Measurements from ENCODE around the gene GTF2A2. TPM values are rescaled to one million over a fixed set of nuclear protein-coding genes. Genes with fewer than 3 reads are reported as not detected.
"Not testable (repeated sequence)": the region's sequence is repeated elsewhere in the genome, so short reads cannot be mapped to it uniquely, and the experiment has no call there.

Gene GTF2A2, protein sequence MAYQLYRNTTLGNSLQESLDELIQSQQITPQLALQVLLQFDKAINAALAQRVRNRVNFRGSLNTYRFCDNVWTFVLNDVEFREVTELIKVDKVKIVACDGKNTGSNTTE
- polyA plus RNA-seq (ENCODE audit: insufficient read depth in 1 of 5, insufficient read length in 5 of 5, low replicate concordance in 1 of 5): 100 to 1,000 TPM in 4 of 5 donors, 10 to 100 TPM in 1; 89.6 to 138 (median 104) TPM
- long read RNA-seq, donor 1, transcript GTF2A2-202 (5 exons, 1,582 nt): major isoform, 58 of 59 reads
- long read RNA-seq, donor 1, partial matches to known transcripts: 0 of 59 reads
- long read RNA-seq, donor 1, other reads (novel, unspliced or antisense): 0 of 59 reads
- long read RNA-seq, donor 2, transcript GTF2A2-202 (5 exons, 1,582 nt): major isoform, 32 of 35 reads
- long read RNA-seq, donor 2, partial matches to known transcripts: 0 of 35 reads
- long read RNA-seq, donor 2, other reads (novel, unspliced or antisense): 0 of 35 reads
- long read RNA-seq, donor 3, transcript GTF2A2-202 (5 exons, 1,582 nt): major isoform, 43 of 46 reads
- long read RNA-seq, donor 3, partial matches to known transcripts: 0 of 46 reads
- long read RNA-seq, donor 3, other reads (novel, unspliced or antisense): 0 of 46 reads
- long read RNA-seq, donor 4, transcript GTF2A2-202 (5 exons, 1,582 nt): major isoform, 25 of 32 reads
- long read RNA-seq, donor 4, partial matches to known transcripts: 5 of 32 reads
- long read RNA-seq, donor 4, other reads (novel, unspliced or antisense): 0 of 32 reads
- long read RNA-seq, donor 5, transcript GTF2A2-202 (5 exons, 1,582 nt): major isoform, 64 of 64 reads
- long read RNA-seq, donor 5, partial matches to known transcripts: 0 of 64 reads
- long read RNA-seq, donor 5, other reads (novel, unspliced or antisense): 0 of 64 reads
- long read RNA-seq, donor 6, transcript GTF2A2-202 (5 exons, 1,582 nt): major isoform, 46 of 53 reads
- long read RNA-seq, donor 6, partial matches to known transcripts: 6 of 53 reads
- long read RNA-seq, donor 6, other reads (novel, unspliced or antisense): 0 of 53 reads
- long read RNA-seq, donor 7, transcript GTF2A2-202 (5 exons, 1,582 nt): major isoform, 26 of 26 reads
- long read RNA-seq, donor 7, partial matches to known transcripts: 0 of 26 reads
- long read RNA-seq, donor 7, other reads (novel, unspliced or antisense): 0 of 26 reads
- long read RNA-seq, donor 8, transcript GTF2A2-202 (5 exons, 1,582 nt): major isoform, 18 of 18 reads
- long read RNA-seq, donor 8, partial matches to known transcripts: 0 of 18 reads
- long read RNA-seq, donor 8, other reads (novel, unspliced or antisense): 0 of 18 reads

DNA sequence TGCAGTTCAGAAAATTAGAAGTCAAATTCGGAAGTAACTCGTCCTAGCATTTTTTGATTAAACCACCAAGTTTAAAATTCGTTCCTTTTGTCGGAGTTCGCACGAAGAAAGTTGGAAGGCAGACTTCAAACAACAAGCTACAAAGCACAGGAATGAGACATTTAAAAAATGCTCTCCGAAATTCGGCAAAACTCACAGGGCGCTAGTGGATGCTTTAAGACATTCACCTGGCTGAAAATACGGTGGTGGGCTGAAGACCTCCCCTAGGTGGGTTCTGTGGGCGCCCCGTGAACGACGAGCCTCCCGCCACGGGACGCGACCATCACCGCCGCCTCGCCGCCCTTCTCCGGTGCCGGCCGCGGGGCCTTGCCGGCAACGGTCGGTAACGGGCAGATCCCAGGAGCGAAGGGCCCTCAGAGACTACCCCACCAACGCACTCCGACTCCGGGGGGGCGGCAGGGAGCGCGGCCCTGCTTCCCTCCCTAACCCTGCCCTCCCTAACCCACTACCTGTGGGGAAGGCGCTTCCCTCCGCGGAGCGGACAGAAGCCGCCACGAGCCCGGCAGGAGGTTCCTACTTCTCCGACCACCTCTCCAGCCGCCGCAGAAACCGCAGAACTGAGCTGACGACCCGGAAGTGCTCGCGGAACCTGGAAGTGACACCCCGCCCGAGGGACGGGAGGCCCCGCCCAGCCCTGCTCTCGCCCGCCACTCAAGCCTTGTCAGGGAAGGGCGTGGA lies at the start of gene GTF2A2:
TSS of gene GTF2A2 (minus strand) at position 619 of the 738 bp plus-strand sequence. CDS start 5,238 bp downstream, outside the sequence.
- DNase-seq: peak; percentile 88 to 91

DNA sequence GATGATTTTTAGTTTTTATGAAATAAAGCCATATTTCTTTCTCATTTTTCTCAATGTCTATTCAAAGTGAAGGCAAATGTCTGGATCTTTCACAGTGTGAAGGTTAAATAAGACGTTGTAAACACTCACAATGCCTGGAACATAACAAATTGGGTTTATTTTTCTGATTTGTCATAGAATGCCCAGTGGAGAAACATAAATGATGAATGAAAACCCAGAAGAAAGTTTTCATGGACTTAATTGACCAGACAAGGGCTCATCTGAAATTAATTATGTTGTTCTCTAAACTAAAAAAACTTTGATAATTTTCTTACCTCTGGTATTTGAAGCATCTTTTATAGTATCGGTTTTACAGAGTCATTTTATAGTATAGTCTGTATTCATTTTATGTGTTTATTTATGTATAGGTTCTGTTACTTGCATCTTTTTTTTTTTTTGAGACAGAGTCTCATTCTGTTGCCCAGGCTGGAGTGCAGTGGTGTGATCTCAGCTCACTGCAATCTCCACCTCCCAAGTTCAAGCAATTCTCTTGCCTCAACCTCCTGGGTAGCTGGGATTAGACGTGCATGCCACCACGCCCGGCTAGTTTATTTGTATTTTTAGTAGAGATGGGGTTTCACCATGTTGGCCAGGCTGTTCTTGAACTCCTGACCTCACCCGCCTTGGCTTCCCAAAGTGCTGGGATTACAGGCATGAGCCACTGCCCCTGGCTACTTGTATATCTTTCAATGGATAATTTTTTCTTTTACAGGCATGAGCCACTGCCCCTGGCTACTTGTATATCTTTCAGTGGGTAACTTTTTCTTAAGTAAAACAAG lies 46.9 kb upstream of the GTF2A2 start:
- no peak for DNase-seq

DNA sequence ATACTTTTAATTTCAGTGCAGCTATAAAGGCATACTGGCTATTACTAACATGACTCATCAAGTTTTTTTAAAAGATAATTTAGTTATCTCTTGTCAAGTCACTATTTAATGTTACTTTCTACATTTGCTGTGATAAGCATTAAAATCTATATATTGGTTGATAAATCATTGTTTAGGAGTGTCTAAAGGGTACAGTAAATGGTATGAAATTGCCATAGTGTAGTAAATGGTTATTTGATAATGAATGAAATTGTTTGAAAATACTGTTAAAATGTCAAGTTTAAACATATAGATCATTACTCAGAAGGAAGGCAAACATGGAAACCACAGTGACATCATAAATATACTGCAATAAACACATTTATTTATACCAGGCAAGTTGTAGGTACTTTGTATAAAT lies 45.0 kb upstream of the GTF2A2 start:
- no peak for DNase-seq

DNA sequence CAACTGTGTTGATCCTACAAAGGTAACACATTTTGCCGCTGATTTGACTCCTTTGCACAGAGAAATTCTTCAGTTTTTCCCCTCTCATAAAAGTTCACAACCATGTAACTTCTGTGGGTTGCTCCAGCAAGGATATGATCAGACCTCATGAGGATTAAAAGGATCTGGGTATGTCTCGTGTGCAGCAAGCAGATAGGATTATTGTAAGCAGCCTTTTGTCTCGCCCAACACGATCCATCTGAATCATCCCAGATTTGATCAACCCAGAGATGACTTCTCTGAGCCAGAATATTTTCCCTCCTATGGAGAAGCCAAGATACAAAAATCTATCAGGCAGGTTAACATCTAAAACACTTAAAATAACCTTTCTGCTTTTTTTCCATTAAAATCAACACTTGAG lies 44.6 kb upstream of the GTF2A2 start:
- DNase-seq: no peak

DNA sequence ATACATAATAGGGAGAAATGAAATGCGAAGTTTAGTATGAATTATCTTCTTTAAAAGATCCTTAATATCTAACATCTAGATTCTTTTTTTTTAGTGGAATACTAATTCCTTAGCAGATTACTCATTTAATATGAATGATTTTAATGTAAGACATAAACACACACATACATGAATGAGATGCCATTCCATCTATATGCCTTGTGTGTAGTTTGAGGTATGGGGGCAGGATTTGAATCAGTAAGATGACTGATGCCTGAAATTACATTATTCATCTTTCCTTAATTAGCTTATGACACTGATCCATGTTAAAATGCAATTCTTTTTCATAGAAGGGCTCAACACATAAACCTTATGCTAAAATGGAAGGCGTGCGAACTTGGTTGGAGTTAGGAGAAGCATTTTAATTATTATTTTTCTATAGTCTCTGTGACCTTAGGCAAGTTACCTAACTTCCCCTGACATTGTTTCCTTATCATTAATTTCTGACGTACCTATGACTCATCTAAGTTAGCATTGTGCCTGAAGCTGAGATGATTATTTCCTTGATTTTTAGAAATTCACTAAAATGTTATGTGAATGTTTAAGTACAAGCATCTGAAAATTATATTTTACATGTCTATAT lies 42.6 kb upstream of the GTF2A2 start:
- no peak for DNase-seq

DNA sequence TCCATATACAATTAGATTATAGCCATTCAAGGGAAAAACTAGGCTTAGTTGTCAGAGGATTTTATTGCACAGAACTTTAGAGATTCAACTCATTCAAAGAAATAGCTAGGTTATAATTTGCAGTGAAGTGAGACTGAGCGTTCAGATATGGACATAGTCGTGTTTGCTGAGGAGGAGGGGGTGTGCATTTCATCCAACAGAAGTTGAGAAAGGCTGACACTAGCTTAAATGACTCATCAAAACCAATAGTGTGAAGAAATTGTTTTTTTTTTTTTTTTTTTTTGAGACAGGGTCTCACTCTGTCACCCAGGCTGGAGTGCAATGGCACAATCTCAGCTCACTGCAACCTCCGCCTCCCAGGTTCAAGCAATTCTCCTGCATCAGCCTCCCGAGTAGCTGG lies 40.8 kb upstream of the GTF2A2 start:
- not testable (repeated sequence) for DNase-seq

DNA sequence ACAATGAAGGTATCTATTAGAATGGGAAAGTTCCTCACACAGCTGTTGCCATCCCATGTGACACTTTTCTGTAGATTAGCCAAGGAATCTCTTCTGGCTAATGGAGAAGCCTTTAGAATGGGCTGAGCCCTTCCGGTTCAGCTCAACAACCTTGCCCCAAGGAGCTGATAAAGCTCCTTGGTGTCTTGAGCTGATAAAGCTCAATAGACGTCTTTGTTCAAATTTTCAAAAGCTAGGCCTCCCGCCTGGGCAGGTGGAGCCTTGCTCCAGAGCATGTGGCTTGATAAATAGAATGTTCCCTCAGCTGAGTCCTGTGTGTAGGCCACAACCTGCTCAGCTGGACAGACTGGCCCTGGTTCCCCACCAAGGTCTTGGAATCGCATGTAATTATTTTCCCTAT lies 39.0 kb upstream of the GTF2A2 start:
- DNase-seq: no peak

DNA sequence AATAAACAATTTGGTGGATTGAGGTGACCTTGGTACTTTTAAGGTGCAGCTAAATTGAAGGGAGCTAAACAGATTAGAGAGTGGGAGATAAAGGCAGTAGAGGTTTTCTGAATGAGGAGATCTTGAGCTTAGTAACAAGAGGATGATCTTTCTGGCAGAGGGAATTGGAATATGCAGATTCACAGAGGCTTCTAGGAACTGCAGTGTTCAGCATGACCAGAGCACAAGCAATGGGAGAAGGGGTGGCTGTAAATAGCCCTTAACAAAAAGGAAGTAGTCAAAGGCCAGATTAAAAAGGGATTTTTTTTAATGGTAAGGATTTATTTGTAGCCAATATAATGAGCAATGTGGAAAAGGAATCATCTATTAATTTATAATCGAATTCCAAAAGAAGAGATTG lies 37.5 kb upstream of the GTF2A2 start:
- no peak for DNase-seq

DNA sequence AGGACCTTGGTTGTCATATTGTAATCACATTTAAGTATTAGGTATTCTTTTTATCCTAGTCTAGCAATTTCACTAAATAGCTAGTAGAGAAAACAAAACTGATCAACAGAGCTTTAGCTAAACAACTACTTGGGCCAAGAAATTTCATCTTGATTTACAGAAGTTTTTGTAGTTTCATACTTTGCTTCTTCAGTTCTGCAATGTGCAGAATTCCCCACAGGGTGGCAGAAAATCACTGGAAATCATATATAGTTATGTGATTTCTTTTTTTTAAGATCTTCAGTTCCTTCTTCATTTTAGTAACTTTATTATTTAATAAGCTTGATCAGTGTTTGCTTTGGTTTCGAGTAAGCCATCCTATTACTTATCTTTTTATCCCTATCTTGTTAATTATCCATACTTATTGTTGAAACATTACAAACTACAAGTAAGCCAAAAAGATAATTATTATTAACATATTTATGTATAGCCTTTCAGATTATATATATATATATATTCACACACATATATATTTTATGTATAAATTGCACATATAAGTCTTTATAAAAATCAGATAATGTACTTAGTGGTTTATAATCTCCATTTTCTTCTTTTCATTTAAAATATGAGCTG lies 34.0 kb upstream of the GTF2A2 start:
- DNase-seq: peak; percentile 53 to 55

DNA sequence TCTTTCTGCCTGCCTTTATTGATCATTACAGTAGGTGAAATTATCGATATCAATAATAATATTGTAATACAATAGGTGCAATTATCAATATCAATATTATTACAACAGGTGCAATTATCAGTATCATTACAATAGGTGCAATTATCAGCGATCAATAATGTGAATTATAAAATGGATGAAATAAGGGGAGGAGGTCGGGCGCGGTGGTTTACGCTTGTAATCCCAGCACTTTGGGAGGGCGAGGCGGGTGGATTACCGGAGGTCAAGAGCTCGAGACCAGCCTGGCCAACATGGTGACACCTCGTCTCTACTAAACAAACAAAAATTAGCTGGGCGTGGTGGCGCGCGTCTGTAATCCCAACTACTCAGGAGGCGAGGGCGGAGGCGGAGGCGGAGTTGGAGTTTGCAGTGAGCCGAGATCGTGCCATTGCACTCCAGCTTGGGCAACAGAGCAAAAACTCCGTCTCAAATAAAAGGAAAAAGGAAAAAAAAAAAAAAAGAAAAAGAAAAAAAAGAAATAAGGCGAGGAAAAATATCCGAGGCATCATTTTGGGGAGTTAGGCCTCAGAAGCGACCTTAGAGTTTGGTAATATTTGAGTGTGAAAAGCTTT lies 32.4 kb upstream of the GTF2A2 start:
- DNase-seq: peak; percentile 51 to 57

DNA sequence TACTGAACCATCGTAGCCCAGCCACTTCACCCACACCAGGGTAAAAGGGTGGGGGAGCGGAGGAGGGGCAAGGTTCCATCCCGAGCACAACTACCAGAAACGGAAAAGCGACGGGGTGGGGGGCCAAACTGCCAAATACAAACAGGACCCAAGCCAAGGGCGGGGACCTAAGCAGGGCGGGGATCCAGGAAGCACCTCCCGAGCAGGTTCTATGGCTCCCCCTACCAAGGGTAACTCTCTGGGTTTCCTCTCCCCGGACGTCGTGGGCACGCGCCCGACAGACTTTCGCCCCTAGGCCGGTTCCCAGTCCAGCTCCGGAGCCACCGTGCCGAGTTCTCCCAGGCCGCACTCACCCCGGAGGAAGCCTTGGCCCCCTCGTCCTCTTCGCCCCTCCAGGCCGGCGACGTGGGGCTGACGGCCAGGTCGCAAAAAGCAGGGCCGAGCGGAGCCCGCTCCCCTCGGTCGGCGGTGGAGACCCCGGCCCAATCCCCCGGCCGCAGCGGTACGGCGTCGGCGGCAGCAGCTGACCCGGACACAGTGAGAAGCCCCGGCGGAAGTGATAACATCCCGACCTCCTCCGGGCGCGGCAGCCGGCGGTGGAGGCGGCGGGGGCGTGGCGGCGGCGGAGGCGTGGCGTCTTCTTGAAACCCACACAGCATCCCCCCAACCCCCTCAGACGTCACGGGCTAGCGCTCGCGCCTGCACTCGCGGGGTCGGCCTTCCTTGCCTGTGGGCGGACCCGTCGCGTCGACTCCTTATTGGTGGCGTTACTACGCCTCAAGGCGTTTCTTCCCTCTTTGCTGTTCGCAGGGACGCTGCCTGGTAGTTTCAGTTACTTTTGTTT lies 31.7 kb upstream of the GTF2A2 start, which contains the start of gene BNIP2:
TSS of gene BNIP2 (minus strand) at position 539 of the 844 bp plus-strand sequence. CDS start 6,863 bp downstream, outside the sequence.
- peak; percentile 98 to 99 for DNase-seq

DNA sequence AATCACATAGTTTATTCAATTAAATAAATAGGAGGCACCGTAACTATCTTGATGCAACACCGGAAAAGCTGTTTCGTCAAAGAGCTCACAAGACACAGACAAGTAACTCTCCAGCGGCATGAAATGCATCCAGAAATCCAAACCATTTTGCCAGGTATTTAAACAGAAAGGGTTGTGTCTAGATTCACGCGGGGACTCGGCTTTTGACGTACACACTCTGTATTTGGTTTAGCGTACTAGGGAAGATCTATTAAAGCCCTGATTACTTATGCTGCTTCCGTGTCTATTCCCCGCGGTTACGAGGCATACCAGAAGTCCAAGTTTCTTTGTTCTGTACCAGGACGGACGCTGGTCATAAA lies 31.1 kb upstream of the GTF2A2 start:
- DNase-seq: no peak

DNA sequence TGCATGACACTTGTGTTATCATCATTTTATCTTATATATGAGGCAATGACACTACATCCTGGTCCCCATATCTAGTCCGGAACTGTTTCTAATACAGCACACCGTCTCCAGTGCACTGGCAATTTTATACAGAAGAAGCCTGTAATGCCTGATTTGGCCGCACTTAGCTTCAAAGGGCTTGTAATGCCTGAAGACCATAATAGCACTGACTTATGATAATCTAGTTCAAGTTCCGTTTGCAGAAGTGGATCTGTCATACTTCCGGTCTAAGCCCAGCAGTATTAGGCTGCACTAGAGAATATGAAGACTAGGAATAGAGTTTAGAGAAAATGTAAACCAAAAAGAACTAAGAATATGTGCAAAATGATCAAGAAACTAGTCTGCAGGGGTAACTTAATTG lies 30.5 kb upstream of the GTF2A2 start:
- peak in 1 of 2 donors; percentile 8 for DNase-seq

DNA sequence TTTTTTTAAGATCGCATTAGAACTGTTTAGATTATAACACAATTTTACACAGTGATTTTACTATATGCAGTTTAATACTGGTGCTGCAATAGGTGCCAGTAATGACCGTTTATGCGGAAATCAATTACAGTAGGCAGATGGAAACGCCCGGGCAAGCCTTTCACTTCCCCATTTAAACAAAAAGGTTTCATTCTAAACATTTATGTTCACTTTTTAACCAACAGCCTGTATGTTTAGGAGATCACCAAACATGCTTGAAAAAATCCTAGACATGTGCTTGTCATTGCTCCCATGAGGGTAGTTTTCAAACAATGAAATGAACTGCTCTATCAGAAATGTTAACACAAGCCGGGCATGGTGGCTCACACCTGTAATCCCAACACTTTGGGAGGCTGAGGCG lies 29.1 kb upstream of the GTF2A2 start:
- DNase-seq: no peak

DNA sequence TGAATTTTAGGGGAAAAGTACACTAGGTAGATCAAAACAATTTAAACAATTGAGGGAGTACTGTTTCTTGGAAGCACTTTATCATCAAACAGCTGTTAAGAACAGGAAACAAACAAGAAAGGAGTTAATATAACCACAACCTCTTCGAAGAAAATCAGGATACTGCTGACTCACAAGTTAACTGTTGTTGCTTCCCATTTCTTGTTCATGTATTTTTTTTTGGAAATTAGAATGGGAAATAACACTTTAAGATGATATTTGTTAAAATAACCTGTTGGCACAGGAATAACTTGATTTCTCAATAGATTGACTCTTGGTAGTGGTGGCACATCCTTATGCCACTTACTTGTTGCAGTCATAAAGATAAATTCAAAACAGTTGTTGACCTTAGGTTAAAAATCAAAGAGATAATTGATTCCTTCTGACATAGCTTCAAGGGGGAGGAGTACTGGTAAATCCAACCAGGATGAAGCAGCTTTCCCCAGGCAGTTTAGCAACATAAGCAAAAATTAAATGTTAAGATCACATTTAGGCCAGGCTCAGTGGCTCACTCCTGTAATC lies 28.5 kb upstream of the GTF2A2 start:
- DNase-seq: no peak

DNA sequence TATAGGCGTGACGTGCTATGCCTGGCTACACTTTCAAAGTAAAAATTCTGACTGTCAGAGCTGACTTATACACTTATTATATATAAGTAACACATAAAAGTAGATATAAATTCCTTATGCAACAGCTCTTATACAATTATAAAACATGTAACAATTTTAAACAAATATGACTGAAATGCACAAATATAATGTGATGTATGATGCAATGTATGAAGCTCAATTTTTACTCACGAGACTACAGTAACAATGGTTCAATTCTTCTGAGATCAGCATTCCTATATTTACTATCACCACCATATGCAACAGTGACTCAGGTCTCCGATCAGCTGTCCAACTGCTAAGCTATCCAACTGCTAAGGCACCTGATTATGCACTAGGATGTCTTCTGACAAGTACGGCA lies 23.6 kb upstream of the GTF2A2 start:
- DNase-seq: no peak

DNA sequence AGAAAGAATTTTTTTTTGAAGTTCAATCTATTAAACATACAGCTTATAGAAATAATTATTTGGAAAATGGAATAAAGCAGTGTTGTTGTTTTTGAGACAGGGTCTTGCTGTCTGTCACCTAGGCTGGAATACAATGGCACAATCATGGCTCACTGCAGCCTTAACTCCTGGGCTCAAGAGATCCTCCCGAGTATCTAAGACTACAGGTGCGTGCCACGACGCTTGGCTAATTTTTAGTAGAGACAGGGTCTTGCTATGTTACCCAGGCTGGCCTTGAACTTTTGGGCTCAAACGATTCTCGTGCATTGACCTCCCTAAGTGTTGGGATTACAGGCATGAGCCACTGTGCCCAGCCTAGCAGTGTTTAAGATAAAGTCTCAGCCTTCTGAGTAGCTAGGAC lies 23.0 kb upstream of the GTF2A2 start:
- no peak for DNase-seq

Measured in right lung (tissue), 10 donors.